ENCODE measurements around the gene SLC29A1.
"Not testable (repeated sequence)": the region's sequence is repeated elsewhere in the genome, so short reads cannot be mapped to it uniquely, and the experiment has no call there.

SLC29A1 gene

DNA sequence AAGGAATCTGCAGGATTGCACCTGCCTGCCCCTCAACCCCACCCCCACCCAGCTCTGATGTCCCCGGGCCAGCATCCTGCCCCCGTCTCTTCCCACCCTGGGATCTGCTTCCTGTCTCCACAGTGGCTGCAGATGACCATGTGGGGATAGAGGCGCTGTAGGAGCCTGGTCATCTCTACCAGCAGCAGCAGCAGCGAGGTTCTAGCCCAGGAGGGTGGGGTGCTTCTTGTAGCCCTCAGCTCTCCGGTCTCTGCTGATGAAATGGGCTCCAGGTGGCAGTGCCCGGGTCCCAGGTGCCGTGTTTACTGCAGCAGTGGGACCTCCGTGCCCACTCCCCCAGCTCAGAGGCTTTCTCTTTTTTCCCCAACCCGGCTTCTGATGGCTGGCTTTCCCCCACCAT, 39.6 kb upstream of the SLC29A1 start:
- no peak overlapping the region for H3K4me3 ChIP-seq (ENCODE audit: low read depth, low read length)
- no peak for DNase-seq (ENCODE audit: low read depth)
- no peak for TF ChIP-seq MYC (IDR thresholded peaks at IDR 0.05; ENCODE audit: low read depth, low read length)
- TF ChIP-seq POLR2A (IDR thresholded peaks at IDR 0.05; ENCODE audit: extremely low read depth, insufficient read length), result no peak
- TF ChIP-seq, protein P1, sequence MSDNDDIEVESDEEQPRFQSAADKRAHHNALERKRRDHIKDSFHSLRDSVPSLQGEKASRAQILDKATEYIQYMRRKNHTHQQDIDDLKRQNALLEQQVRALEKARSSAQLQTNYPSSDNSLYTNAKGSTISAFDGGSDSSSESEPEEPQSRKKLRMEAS (IDR thresholded peaks at IDR 0.05; ENCODE audit: low read depth, low read length), result no peak
- TF ChIP-seq, protein P2, sequence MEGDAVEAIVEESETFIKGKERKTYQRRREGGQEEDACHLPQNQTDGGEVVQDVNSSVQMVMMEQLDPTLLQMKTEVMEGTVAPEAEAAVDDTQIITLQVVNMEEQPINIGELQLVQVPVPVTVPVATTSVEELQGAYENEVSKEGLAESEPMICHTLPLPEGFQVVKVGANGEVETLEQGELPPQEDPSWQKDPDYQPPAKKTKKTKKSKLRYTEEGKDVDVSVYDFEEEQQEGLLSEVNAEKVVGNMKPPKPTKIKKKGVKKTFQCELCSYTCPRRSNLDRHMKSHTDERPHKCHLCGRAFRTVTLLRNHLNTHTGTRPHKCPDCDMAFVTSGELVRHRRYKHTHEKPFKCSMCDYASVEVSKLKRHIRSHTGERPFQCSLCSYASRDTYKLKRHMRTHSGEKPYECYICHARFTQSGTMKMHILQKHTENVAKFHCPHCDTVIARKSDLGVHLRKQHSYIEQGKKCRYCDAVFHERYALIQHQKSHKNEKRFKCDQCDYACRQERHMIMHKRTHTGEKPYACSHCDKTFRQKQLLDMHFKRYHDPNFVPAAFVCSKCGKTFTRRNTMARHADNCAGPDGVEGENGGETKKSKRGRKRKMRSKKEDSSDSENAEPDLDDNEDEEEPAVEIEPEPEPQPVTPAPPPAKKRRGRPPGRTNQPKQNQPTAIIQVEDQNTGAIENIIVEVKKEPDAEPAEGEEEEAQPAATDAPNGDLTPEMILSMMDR (IDR thresholded peaks at IDR 0.05; ENCODE audit: low read depth, low read length), result no peak

DNA sequence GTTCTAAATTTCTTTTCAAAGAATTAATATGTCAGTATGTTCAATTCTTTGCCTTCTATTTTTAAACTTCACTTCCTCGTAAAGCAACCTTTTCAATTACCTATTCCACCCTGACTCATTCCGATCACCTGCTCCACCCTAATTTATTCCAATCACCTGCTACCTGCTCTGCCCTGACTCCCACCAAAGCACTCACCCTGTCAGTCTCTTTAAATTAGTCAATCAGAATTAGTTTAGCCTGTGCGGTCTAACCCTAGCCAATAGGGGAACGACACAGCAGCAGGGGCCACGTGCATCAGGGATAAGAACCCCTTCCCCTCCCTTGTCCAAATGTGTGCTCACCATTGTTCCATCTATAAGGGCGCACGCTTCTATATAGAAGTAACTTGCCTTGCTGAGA, 38.0 kb upstream of the SLC29A1 start:
- H3K4me3 ChIP-seq (ENCODE audit: low read depth, low read length); DNase-seq (ENCODE audit: low read depth): not testable (repeated sequence)

DNA sequence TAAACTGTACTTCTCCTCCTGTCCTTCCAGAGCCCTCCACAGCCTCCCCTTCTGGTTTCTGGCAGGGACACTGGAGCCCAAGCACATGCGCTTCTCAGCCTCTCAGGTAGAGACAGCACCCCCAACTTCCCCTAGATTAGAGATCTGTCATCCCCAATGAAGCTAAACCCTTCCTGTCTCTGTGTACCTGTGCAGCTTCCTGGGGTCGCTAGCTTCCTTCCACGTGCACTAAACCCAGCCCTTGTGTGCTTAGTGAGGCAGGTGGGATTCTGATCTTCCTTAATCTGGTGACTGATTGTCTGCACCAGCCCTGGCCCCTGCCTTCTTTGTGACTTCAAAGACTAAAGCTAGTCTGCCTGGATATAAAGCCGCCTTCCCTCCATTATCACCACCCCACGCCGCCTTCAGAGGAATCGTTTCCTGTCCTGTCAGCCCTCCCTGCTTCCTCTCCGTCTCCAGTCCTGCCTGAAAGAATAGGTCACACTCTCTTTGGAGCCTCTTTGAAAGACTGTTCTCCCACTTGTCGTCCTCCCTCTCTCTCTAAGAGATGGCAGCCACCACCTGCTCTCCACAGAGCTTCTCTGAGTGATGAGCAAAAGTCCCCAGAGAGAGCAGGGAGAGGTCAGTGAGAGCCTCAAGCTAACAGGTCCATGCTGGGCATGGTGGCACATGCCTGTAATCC, 37.3 kb upstream of the SLC29A1 start:
- TF ChIP-seq, protein P1 (IDR thresholded peaks at IDR 0.05; ENCODE audit: low read depth, low read length), result no peak
- TF ChIP-seq, protein P2 (IDR thresholded peaks at IDR 0.05; ENCODE audit: low read depth, low read length), result no peak
- TF ChIP-seq POLR2A (IDR thresholded peaks at IDR 0.05; ENCODE audit: extremely low read depth, insufficient read length) (no peak), MYC (IDR thresholded peaks at IDR 0.05; ENCODE audit: low read depth, low read length) (no peak)
- DNase-seq (ENCODE audit: low read depth), result no peak
- no peak overlapping the region for H3K4me3 ChIP-seq (ENCODE audit: low read depth, low read length)

DNA sequence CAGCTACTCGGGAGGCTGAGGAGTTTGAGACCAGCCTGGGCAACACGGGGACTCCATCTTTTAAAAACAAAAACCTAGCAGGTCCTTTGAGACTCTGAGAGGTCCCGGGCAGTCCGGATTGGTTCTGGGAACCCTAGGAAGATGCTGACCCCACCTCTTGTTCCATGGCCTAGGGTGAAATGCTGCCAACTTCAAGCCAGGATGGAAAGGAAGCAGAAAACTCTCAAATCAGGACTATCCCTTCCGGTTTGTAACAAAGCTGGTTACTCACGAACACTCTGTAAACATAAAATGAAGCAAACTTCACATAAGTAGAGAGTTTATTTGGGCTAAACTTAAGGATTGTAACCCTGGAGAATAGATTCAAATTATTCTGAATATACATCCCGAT, 36.8 kb upstream of the SLC29A1 start:
- DNase-seq (ENCODE audit: low read depth), result no peak
- TF ChIP-seq, protein P2 (IDR thresholded peaks at IDR 0.05; ENCODE audit: low read depth, low read length), result no peak
- no peak for TF ChIP-seq POLR2A (IDR thresholded peaks at IDR 0.05; ENCODE audit: extremely low read depth, insufficient read length)
- TF ChIP-seq, protein P1 (IDR thresholded peaks at IDR 0.05; ENCODE audit: low read depth, low read length), result no peak
- no peak for TF ChIP-seq MYC (IDR thresholded peaks at IDR 0.05; ENCODE audit: low read depth, low read length)
- no peak overlapping the region for H3K4me3 ChIP-seq (ENCODE audit: low read depth, low read length)

DNA sequence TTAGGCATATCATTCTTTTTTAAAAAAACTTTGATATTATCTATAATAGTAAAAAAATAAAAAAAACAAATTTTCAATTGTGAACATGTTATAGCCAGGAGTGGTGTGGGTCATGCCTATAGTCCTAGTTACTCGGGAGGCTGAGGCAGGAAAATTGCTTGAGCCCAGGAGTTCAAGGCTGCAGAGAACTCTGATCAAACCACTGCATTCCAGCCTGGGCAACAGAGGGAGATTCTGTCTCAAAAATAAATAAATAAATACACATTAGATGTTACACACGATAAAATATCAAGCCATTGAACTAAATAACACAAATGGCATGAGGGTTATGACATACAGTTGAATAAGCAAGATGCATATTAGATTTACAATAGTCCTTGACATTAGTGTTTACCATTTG, 34.6 kb upstream of the SLC29A1 start:
- no peak overlapping the region for H3K4me3 ChIP-seq (ENCODE audit: low read depth, low read length)
- DNase-seq (ENCODE audit: low read depth), result no peak
- TF ChIP-seq, protein P1 (IDR thresholded peaks at IDR 0.05; ENCODE audit: low read depth, low read length), result no peak
- TF ChIP-seq, protein P2 (IDR thresholded peaks at IDR 0.05; ENCODE audit: low read depth, low read length), result no peak
- no peak for TF ChIP-seq POLR2A (IDR thresholded peaks at IDR 0.05; ENCODE audit: extremely low read depth, insufficient read length)
- no peak for TF ChIP-seq MYC (IDR thresholded peaks at IDR 0.05; ENCODE audit: low read depth, low read length)

DNA sequence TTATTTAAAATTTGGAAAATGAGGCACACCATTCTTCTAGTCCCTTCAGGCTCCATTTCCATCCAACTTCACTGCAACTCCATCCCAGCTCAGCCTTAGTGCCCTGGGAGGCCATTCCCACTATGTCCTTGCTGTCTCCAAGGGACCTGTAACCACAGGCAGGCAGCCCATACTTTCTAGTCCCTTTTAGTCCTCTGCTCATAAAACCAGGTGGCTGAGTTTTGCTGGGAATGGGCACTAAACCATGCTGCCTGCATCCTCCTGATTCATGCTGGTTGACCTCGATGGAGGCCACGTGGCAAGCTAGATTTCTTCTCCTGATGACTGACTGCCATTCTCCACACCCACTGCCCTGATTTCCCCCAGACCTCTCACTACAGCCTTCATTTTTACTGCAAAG, 34.1 kb upstream of the SLC29A1 start:
- TF ChIP-seq, protein P2 (IDR thresholded peaks at IDR 0.05; ENCODE audit: low read depth, low read length), result no peak
- TF ChIP-seq, protein P1 (IDR thresholded peaks at IDR 0.05; ENCODE audit: low read depth, low read length), result no peak
- TF ChIP-seq MYC (IDR thresholded peaks at IDR 0.05; ENCODE audit: low read depth, low read length) (no peak), POLR2A (IDR thresholded peaks at IDR 0.05; ENCODE audit: extremely low read depth, insufficient read length) (no peak)
- no peak overlapping the region for H3K4me3 ChIP-seq (ENCODE audit: low read depth, low read length)

More for the DNA sequence above, 34.1 kb upstream of the SLC29A1 start:
- DNase-seq (ENCODE audit: low read depth), result no peak
